Body of pancreas (tissue), 4 donors: ENCODE results near the gene OSBP2. TPM values are rescaled to one million over a fixed set of nuclear protein-coding genes. Genes with fewer than 3 reads are reported as not detected.

ENCODE experiments used
- ATAC-seq: fragments of 150-250 bp; one replicate; pipeline ENCODE4 v1.9.1; 2016
- DNase-seq, 4 donors: peaks; one replicate each; pipeline ENCODE4 v3.0.0-alpha.2; 2019
- H3K27ac ChIP-seq, 4 donors: fragments of 200-600 bp; sonication (generic); 1 replicate in 3 of 4; 2 replicates in 1 of 4; pipeline versions ENCODE4 v1.5.1 to v1.6.1; 2016 to 2019; ENCODE audit warnings: mild to moderate bottlenecking in 1 of 4, mixed read lengths in 1 of 4, moderate library complexity in 1 of 4
- H3K27me3 ChIP-seq, 2 donors: fragments of 200-600 bp; sonication (generic); one replicate each; pipeline ENCODE4 v1.6.0; 2016; ENCODE audit warnings: mild to moderate bottlenecking in 1 of 2
- H3K36me3 ChIP-seq, 2 donors: fragments of 200-600 bp; sonication (generic); replicated peaks in 1 of 2; 2 replicates each; pipeline ENCODE4 v1.5.1; 2016; ENCODE audit warnings: low read depth in 2 of 2; ENCODE audit not compliant: insufficient read depth in 1 of 2
- H3K4me1 ChIP-seq: fragments of 200-600 bp; sonication (generic); one replicate; pipeline ENCODE4 v1.6.0; 2016
- H3K4me3 ChIP-seq, 2 donors: fragments of 200-600 bp; sonication (generic); 1 replicate in 1 of 2; 2 replicates in 1 of 2; pipeline ENCODE4 v1.5.1; 2016 to 2019
- H3K9me3 ChIP-seq, 3 donors: fragments of 200-600 bp; sonication (generic); 1 replicate in 2 of 3; 2 replicates in 1 of 3; pipeline ENCODE4 v1.5.1; 2016
- POLR2A ChIP-seq, 3 donors: fragments of 450-650 bp; IDR thresholded peaks; one replicate each; pipeline ENCODE4 v1.6.1; 2016; ENCODE audit warnings: antibody characterized with exemption in 3 of 3, mild to moderate bottlenecking in 2 of 3
- WGBS, 2 donors: methylation state at CpG; one replicate each; pipeline ENCODE4 v1.1.5; 2017; 5-methylcytosine and 5-hydroxymethylcytosine counted together
- intact Hi-C: fragments of 100-400 bp; cut with DNase I; formaldehyde crosslinking; loops from one replicate; pipeline ENCODE4 v1.15.1; 2023
- total RNA-seq, 2 donors: library from RNA; depleted of rRNA; stranded (reverse); fragments of >200 nt; gene quantifications; one replicate each; pipeline ENCODE4 v1.1.0, GENCODE V29; 2016
- TF ChIP-seq, protein P1 (sequence below), 7 experiments: fragments of 450-650 bp in 4 of 7; fragments of 200-600 bp in 3 of 7; sonication (generic) in 3 of 7; IDR thresholded peaks; one replicate each; pipeline ENCODE4 v1.5.1; 2016 to 2019; ENCODE audit warnings: antibody characterized with exemption in 7 of 7

Gene OSBP2
- total RNA-seq, 2 donors from 2014 or later, result 2.3 to 3.0 TPM

DNA sequence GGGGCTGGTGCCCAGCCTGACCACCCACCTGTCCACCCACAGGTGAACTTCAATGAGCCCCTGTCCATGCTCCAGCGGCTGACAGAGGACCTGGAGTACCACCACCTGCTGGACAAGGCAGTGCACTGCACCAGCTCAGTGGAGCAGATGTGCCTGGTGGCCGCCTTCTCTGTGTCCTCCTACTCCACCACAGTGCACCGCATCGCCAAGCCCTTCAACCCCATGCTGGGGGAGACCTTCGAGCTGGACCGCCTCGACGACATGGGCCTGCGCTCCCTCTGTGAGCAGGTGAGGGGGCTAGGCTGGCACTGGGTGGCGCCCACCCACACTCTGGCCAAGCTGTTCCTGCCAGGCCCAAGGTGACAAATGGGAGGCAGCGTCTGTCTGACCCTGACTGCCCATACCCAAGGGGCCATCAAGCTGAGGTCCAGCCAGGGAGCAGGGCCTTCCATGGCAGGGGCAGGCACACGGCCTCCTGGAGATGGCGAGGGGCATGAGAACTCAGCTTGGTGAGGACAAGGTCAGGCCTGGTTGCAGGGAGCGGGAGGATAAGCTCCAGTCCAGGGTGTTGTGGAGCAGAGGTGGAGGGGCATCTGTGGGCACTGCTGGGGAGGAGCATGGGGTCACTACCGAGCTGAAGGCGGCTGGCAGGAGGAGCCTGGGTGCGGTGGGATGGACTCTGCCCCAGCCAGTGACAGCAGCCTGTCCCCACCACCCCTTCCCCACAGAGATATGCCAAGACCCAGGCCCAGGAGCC lies 196.2 kb downstream of the OSBP2 start:
- no peak overlapping the region for H3K4me3 ChIP-seq
- H3K4me1 ChIP-seq, result no peaks in the 10 kb centered on the region
- peak; percentile 35 to 63 (median 54) for DNase-seq
- ATAC-seq, result peak; percentile 56
- WGBS, 2 donors, result 76 to 79% methylated on average over 11 to 13 of the region's 17 CpGs
- no peak for TF ChIP-seq POLR2A (IDR thresholded peaks at IDR 0.05)
- TF ChIP-seq, protein P1, sequence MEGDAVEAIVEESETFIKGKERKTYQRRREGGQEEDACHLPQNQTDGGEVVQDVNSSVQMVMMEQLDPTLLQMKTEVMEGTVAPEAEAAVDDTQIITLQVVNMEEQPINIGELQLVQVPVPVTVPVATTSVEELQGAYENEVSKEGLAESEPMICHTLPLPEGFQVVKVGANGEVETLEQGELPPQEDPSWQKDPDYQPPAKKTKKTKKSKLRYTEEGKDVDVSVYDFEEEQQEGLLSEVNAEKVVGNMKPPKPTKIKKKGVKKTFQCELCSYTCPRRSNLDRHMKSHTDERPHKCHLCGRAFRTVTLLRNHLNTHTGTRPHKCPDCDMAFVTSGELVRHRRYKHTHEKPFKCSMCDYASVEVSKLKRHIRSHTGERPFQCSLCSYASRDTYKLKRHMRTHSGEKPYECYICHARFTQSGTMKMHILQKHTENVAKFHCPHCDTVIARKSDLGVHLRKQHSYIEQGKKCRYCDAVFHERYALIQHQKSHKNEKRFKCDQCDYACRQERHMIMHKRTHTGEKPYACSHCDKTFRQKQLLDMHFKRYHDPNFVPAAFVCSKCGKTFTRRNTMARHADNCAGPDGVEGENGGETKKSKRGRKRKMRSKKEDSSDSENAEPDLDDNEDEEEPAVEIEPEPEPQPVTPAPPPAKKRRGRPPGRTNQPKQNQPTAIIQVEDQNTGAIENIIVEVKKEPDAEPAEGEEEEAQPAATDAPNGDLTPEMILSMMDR (IDR thresholded peaks at IDR 0.05), result peak; percentile 59 to 75 (median 69)
- H3K9me3 ChIP-seq, result no peaks in the 10 kb centered on the region
- intact Hi-C loops, result no loop called here
- H3K27ac ChIP-seq, result no peak overlapping the region
- no peaks in the 10 kb centered on the region for H3K36me3 ChIP-seq
- H3K27me3 ChIP-seq, result no peaks in the 10 kb centered on the region

DNA sequence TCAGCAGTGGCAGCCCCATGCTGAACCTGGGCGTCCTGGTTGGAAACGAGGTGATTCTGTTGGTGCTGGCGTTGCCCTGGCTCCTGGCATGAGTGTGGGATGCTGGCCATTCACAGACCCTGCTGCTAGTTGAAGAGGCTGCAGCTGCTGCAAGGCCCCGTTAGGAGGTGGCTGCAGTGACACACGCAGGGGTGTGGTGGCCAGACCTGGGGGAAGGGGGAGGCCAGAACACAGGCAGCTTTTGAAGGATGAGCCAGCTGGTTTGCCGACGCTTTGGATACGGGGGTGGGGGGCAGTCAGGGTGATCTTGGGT lies 196.7 kb downstream of the OSBP2 start:
- TF ChIP-seq POLR2A (IDR thresholded peaks at IDR 0.05), result no peak
- TF ChIP-seq, protein P1 (IDR thresholded peaks at IDR 0.05), result no peak
- no peak for ATAC-seq
- intact Hi-C loops, result no loop called here

GRCh38 chr22:30891781-30892180 lies 197.1 kb downstream of the OSBP2 start:
- Histone ChIP-seq H3K4me1 (no peaks in the 10 kb centered on the region), H3K27ac (no peak overlapping the region), H3K36me3 (no peaks in the 10 kb centered on the region), H3K9me3 (no peaks in the 10 kb centered on the region), H3K27me3 (no peaks in the 10 kb centered on the region), H3K4me3 (no peak overlapping the region)
- ATAC-seq (no peak), DNase-seq (peak in 1 of 4 donors; percentile 5)
- TF ChIP-seq, protein P1 (IDR thresholded peaks at IDR 0.05), result no peak
- no peak for TF ChIP-seq POLR2A (IDR thresholded peaks at IDR 0.05)
- intact Hi-C loops, result no loop called here
- 82 to 88% methylated on average over 6 of the region's 6 CpGs for WGBS, 2 donors

More for the DNA sequence above, 196.7 kb downstream of the OSBP2 start:
- Histone ChIP-seq H3K27ac (no peak overlapping the region), H3K27me3 (no peaks in the 10 kb centered on the region), H3K36me3 (no peaks in the 10 kb centered on the region), H3K4me3 (no peak overlapping the region), H3K4me1 (no peaks in the 10 kb centered on the region), H3K9me3 (no peaks in the 10 kb centered on the region)
- WGBS, 2 donors, result 80 to 95% methylated on average over 7 to 8 of the region's 8 CpGs
- no peak for DNase-seq

DNA sequence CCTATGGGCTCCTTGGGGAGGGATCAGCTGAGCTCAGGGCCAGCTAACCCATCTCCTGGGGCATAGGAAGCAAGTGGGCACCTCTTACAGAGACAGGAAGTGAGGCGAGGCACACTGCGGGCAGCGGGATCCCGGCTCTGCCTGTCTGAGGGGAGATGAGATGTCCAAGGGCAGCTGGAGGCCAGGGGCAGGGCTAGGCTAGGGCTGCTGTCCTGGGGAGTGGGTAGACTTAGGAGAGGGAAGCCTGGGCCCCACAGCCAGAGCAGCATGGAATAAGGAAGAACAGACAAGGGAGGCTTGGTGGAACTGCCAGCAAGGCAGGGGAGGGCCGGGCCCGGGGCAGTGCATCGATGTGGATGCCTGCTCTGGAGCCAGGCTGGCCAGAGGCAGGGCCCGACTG lies 197.6 kb downstream of the OSBP2 start:
- Histone ChIP-seq H3K4me1 (no peaks in the 10 kb centered on the region), H3K9me3 (no peaks in the 10 kb centered on the region), H3K27me3 (no peaks in the 10 kb centered on the region), H3K27ac (no peak overlapping the region), H3K4me3 (no peak overlapping the region), H3K36me3 (no peaks in the 10 kb centered on the region)
- intact Hi-C loops, result no loop called here
- 87 to 94% methylated on average over 5 to 8 of the region's 8 CpGs for WGBS, 2 donors
- ATAC-seq (no peak), DNase-seq (peak in 1 of 4 donors; percentile 8)
- TF ChIP-seq, protein P1 (IDR thresholded peaks at IDR 0.05), result no peak
- no peak for TF ChIP-seq POLR2A (IDR thresholded peaks at IDR 0.05)

GRCh38 chr22:30892731-30893221 lies 198.1 kb downstream of the OSBP2 start:
- TF ChIP-seq, protein P1 (IDR thresholded peaks at IDR 0.05), result no peak
- TF ChIP-seq POLR2A (IDR thresholded peaks at IDR 0.05), result no peak
- no peaks in the 10 kb centered on the region for H3K9me3 ChIP-seq
- no peak overlapping the region for H3K27ac ChIP-seq
- DNase-seq (peak in 1 of 4 donors; percentile 6), ATAC-seq (no peak)
- no peaks in the 10 kb centered on the region for H3K36me3 ChIP-seq
- no peaks in the 10 kb centered on the region for H3K27me3 ChIP-seq
- 96% methylated on average over 5 of the region's 5 CpGs; no CpG with 5 or more reads in 1 of the 2 donors for WGBS, 2 donors
- no peak overlapping the region for H3K4me3 ChIP-seq
- no peaks in the 10 kb centered on the region for H3K4me1 ChIP-seq
- intact Hi-C loops, result no loop called here
